22Rv1 (cell line): ENCODE data around the gene PLCB1.

Source experiments
- H3K27ac ChIP-seq: fragments of 450-650 bp; 2 replicates; pipeline ENCODE4 v1.5.1; 2017
- ZFX ChIP-seq: fragments of 450-650 bp; IDR thresholded peaks from 2 replicates; pipeline ENCODE4 v1.6.1; 2017; ENCODE audit warnings: antibody characterized with exemption, borderline replicate concordance
- TF ChIP-seq, protein P1 (sequence below): fragments of 450-650 bp; IDR thresholded peaks from 2 replicates; pipeline ENCODE4 v1.5.1; 2017; ENCODE audit warnings: mild to moderate bottlenecking

PLCB1 gene

DNA sequence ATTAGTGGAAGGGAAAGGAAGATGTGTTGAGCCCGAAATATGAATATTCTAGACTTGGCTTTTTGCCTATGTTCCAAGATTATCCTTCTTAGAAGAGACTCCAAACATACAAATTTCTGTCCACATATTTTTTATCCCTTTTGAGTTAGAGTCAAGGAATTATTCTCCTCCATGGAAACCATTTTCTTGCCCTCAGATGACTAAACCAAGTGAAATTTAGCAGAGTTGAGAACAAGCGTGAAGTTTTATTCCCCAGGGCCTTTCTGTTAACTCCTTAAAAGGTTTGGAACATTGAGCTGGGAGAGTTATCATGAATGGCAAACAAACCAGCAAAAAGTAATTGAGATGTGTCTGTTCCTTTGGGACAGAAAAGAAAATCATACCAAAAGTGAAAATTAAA, 650.7 kb downstream of the PLCB1 start:
- TF ChIP-seq ZFX = no peak
- TF ChIP-seq, protein P1, sequence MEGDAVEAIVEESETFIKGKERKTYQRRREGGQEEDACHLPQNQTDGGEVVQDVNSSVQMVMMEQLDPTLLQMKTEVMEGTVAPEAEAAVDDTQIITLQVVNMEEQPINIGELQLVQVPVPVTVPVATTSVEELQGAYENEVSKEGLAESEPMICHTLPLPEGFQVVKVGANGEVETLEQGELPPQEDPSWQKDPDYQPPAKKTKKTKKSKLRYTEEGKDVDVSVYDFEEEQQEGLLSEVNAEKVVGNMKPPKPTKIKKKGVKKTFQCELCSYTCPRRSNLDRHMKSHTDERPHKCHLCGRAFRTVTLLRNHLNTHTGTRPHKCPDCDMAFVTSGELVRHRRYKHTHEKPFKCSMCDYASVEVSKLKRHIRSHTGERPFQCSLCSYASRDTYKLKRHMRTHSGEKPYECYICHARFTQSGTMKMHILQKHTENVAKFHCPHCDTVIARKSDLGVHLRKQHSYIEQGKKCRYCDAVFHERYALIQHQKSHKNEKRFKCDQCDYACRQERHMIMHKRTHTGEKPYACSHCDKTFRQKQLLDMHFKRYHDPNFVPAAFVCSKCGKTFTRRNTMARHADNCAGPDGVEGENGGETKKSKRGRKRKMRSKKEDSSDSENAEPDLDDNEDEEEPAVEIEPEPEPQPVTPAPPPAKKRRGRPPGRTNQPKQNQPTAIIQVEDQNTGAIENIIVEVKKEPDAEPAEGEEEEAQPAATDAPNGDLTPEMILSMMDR = no peak
- H3K27ac ChIP-seq = no peak overlapping the region

DNA sequence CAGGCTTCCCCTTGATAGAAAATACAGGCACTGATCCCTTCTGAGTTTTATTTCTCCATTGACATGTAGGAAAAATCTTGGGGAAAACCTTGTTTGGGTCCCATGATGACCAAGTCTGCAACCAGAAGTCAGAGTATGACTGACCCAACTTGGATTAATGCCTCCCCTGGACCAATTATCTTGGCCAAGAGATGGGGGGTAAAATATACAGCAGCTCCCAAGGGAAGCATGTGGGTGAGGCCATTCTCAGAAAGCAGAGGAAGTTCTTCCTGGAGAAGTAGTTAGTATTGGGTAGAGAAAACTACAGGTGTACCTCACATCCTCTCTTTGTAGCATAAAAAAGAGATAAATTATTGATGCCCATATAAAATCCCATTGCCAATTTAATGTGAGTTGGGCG, 651.7 kb downstream of the PLCB1 start:
- TF ChIP-seq, protein P1 = no peak
- no peak for TF ChIP-seq ZFX

DNA sequence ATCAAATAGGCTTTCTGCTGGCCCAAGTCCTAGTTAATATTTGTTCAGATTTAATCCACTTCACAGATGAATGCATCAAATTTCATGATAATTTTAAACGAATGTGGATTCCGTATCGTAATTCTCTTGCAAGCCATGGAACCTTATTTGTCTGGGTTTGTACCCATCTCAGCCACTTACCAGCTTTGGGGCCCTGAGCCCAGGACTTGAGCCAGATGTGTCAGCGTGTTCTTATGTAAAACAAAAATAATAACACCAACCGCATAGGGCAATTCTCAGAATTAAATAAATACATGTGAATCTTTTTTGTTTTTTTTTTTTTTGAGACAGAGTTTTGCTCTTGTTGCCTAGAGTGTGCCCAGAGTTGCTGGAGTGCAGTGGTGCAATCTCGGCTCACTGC, 654.3 kb downstream of the PLCB1 start:
- H3K27ac ChIP-seq = no peak overlapping the region
- TF ChIP-seq ZFX = no peak
- TF ChIP-seq, protein P1 = no peak

More for the DNA sequence above, 651.7 kb downstream of the PLCB1 start:
- no peak overlapping the region for H3K27ac ChIP-seq

DNA sequence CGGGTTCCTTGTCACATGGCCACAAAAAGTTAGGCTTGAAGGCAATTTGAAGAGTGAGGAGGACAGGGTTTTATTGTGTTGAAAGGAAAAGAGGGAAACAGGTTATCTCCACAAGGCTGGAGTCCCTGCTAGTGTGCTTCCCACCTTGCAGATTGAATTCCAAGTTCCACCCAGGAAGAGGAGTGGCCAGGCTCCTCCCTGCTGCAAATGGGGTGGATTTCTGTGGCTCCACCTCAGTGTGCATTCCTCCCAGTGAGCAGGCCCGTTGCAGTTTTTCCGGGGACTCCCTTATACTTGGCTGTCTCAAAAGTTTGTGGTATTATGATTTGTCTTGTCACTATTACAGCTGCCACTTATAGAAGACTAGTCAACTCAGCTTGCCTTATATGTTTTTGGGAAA, 655.0 kb downstream of the PLCB1 start:
- no peak for TF ChIP-seq ZFX
- TF ChIP-seq, protein P1 = no peak
- no peak overlapping the region for H3K27ac ChIP-seq

DNA sequence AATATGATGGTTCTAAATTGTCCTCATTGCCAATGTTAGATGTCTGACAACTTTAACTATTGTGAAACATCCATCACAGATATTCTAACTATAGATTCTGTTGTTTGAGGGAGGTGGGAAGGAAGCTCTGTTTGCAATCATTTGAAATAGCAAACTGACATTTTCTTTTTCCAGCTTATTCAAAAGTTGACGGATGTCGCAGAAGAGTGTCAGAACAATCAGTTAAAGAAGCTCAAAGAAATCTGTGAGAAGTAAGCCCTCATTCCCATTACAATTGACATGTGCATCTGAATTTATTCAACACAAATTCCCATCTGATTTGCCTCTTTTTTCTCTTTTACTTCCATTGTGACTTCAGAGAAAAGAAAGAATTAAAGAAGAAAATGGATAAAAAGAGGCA, 656.2 kb downstream of the PLCB1 start:
- no peak for TF ChIP-seq ZFX
- TF ChIP-seq, protein P1 = no peak
- H3K27ac ChIP-seq = no peak overlapping the region

DNA sequence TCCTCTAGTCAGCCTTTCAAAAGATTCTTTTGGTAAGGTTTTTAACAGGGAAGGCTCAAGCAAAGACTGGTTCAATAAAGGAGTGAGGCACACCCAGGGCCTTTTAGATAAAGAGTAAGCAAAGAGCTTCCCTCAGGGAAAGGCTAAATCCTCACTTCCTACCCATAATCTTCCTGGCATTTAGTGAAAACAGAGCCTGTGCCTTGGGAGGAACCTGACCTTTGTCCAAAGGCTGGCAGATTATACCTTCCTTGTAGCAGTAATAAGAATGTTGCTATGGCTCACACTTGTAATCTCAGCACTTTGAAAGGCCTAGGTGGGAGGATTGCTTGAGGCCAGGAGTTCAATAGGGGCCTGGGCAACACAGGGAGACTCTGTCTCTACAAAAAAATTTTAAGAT, 656.8 kb downstream of the PLCB1 start:
- TF ChIP-seq, protein P1 = no peak
- TF ChIP-seq ZFX = no peak
- no peak overlapping the region for H3K27ac ChIP-seq

DNA sequence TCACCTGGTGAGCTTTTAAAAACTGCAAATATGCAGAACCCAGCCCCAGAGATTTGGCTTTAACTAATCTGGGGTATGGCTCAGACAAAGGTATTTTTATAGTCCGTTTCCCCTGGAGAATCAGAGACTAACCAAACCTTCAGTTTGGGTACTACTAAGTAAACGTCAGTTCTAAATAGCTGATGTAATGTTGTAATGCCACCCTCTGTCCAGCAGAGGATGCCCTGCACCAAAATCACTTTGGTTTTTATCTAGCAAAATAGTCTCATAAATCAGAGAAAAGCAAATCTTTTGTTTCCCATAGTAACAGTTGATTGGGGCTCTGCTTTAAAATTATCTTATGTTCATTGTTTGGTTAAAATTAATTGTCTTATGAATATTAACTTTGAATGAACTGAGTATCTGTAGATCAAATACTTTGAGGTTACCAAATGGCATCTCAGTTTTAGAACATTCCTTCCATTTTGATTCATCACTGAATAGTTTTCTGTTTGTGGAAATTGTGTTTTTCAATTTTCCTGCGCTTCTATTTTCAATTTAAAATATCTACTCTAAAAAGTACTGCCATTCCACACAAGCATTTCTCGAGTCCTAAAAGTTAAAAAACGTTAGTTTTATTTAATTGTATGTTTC, 658.5 kb downstream of the PLCB1 start:
- H3K27ac ChIP-seq = no peak overlapping the region
- TF ChIP-seq, protein P1 = peak; percentile 97
- TF ChIP-seq ZFX = no peak
